GM21717 (cell line): Measurements from ENCODE around the gene YIF1B.

Source experiments
- ATAC-seq: cut with Tn5 transposase; IDR thresholded peaks from one replicate; pipeline ENCODE4 v1.9.1; 2021; ENCODE audit warnings: mild to moderate bottlenecking, moderate library complexity; ENCODE audit not compliant: unreplicated experiment

YIF1B gene

GRCh38 chr19:38306236-38306635 lies 9.5 kb downstream of the YIF1B start:
- no peak for ATAC-seq

GRCh38 chr19:38304866-38305429 lies 10.8 kb downstream of the YIF1B start:
- no peak for ATAC-seq

DNA sequence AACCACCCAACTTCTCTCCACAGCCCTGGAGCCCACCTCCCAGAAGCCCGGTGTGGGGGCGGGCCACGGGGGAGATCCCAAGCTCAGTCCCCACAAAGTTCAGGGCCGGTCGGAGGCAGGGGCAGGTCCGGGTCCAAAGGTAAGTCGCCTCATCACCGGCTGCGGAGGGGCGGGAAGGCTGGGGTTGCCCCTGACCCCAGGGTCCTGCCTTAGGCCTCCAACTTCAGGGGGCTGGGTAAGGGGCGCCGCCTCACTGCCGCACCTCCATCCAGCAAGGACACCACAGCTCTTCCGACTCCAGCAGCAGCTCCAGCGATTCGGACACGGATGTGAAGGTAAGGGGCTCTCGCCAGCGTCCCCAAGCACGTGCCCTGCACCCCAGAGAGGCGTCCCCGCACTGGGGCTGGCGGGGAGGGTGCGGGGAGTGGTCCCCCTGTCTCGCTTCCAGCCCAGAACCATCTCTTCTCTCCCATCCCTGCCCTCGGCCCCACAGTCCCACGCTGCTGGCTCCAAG lies 11.3 kb downstream of the YIF1B start:
- no peak for ATAC-seq

DNA sequence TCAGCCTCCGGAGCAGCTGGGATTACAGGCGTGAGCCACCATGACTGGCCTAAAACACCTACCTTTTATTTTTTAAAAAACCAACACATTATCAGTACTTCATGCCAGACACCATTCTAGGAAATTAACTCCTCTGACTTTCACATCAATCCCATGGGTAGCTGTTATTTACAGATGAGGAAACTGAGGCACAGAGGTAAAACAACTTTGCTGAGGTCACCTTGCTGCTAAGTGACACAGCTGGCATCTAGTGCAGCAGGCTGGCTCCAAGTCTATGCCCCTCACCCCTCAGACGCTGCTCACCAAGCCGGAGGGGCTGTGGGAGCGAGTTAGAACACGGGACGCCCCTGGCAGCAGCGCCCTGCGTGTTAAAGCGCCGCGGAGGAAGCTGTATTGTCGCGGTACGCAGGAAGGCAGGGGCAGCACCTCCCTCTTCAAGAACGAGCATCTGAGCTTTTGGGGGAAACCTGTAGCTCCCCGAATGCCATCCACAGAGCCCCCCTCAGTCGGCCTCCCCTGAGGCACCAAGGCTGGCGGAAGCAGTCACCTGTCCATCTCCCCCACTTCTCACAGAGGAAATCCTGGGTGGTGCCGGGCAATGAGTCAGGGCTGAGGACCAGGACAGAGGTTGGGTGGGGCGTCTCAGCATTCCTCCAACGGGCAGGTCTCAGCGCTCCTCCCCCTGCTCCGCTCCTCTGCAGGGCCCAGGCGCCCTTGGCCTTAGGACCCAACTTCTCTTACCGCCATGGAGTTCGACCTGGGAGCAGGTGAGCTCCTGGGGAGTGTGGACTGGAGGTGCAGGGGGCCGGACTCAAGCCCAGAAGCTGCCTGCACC lies 12.0 kb downstream of the YIF1B start, which contains the start of gene C19orf33:
TSS of gene C19orf33 (plus strand) at position 735 of the 835 bp plus-strand sequence. CDS start at position 746, 11 bp downstream.
- ATAC-seq, result no peak

DNA sequence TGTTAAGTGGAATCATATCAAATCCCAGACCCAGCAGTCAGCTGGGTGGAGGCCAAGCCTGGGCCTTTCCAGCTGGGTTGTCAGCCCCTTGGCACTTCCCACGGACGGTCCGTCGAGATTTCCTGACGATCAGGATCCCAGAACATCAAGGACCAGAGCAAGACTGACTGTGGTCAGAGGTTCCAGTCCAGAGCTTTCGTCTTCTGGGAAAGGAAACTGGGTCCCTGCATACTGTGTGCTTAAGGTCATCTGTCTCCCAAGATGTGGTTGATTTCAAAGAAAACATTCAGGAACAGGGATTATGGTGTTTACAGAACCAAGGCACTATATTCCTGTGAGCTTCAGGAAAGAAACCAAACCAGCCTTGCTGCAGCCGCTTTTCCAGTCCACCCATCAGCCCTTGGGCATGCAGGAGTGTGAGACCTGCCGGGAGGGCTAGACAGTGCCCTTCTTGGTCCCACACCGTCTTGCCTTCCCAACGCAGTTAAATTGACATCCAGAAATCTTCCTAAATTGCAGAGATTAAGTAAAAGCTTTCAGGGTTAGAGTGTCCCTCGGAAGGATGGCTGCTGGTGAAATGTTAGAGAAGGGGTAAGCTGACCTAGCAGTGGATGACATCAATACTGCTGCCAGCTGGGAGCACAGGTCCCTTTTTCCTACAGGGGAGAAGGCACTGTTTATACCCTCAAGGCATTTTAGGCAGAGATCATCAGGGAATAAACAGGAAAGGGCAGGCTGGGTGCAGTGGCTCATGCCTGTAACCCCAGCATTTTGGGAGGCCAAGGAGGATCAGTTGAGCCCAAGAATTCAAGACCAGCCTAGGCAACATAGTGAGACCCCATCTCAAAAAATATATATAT lies 16.7 kb downstream of the YIF1B start:
- ATAC-seq, result no peak

- ATAC-seq, result no peak
Observed at GRCh38 chr19:38294090-38294489, 21.7 kb downstream of the YIF1B start.

- no peak for ATAC-seq
Observed at GRCh38 chr19:38293281-38293680, 22.5 kb downstream of the YIF1B start.

DNA sequence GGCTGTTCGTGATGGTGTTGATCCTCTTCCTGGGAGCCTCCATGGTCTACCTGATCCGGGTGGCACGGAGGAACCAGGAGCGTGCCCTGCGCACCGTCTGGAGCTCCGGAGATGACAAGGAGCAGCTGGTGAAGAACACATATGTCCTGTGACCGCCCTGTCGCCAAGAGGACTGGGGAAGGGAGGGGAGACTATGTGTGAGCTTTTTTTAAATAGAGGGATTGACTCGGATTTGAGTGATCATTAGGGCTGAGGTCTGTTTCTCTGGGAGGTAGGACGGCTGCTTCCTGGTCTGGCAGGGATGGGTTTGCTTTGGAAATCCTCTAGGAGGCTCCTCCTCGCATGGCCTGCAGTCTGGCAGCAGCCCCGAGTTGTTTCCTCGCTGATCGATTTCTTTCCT lies 23.9 kb downstream of the YIF1B start:
- no peak for ATAC-seq

- ATAC-seq, result no peak
Observed at GRCh38 chr19:38290631-38291147, 25.1 kb downstream of the YIF1B start.

GRCh38 chr19:38289955-38290354 lies 25.8 kb downstream of the YIF1B start:
- no peak for ATAC-seq

- ATAC-seq, result no peak
Observed at GRCh38 chr19:38288123-38288855, 27.5 kb downstream of the YIF1B start.

DNA sequence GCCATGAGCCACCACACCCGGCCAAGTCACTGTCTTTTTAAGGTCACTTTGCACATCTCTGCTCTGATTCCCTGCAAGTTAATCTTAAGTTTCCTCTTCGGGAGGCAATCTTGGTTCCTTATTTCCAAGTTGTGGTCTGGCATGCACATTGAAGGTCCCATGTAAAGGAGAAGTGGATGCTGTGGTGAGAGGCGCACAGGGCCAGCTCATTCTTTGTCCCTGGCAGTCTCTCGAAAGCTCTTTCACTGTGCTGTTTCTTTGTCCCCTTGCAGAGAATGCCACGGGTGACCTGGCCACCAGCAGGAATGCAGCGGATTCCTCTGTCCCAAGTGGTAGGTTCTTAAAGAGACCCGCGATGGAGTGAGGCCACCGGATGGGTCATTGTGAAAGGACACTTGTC lies 28.1 kb downstream of the YIF1B start:
- ATAC-seq, result no peak

DNA sequence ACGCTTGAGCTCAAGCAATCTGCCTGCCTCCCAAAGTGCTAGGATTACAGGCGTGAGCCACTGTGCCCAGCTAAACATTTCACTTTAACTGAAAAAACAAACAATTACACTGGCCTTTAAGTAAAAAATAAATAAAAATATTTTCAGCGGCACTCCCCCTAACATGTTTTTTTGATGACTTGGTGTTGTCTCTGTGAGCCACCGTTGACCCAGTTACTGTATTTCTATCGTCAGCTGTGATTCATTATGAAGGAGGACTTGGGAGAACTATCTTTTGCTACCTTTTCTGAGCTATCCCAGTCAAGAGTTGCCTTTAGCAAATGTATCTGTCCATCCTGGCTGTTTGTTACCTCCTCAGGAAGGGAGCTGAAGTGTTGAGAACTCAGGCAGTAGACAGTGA lies 30.2 kb downstream of the YIF1B start:
- ATAC-seq, result no peak

DNA sequence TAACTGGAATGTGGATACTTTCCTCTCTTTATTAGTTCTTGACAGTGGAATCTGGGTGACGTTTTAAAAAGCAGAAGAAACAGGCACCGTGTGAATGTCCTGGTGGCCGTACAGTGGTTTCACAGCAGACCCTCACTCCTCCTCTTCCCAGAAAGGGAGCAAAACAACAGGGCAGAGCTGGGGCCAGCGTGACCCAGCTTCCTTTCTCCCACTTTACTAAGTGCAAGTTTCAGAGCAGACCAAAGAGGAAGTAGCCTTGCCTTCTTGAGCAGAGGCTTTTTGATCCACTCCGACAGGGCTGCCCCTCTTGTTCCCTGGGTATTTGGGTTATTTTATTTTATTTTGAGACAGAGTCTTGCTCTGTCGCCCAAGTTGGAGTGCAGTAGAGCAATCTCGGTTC lies 31.3 kb downstream of the YIF1B start:
- no peak for ATAC-seq

DNA sequence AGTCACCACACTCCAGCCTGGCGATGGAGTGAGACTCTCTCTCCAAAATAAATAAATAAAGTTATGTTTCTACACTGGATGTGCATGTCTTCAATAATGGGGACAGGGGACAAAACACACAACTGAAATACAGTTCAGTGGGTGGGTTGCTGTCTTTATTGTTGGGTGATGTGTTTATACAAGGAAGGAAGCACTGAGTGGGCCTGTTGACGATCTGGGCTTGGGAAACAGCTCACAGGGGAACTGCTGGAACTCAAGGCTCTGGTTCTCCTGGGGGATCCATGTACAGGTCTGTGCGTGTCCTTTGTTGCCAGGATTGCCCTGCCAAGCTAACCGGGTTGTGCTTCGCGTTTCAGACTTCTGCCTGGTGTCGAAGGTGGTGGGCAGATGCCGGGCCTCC lies 32.5 kb downstream of the YIF1B start:
- no peak for ATAC-seq

- no peak for ATAC-seq
Observed at GRCh38 chr19:38281811-38282566, 33.8 kb downstream of the YIF1B start.

DNA sequence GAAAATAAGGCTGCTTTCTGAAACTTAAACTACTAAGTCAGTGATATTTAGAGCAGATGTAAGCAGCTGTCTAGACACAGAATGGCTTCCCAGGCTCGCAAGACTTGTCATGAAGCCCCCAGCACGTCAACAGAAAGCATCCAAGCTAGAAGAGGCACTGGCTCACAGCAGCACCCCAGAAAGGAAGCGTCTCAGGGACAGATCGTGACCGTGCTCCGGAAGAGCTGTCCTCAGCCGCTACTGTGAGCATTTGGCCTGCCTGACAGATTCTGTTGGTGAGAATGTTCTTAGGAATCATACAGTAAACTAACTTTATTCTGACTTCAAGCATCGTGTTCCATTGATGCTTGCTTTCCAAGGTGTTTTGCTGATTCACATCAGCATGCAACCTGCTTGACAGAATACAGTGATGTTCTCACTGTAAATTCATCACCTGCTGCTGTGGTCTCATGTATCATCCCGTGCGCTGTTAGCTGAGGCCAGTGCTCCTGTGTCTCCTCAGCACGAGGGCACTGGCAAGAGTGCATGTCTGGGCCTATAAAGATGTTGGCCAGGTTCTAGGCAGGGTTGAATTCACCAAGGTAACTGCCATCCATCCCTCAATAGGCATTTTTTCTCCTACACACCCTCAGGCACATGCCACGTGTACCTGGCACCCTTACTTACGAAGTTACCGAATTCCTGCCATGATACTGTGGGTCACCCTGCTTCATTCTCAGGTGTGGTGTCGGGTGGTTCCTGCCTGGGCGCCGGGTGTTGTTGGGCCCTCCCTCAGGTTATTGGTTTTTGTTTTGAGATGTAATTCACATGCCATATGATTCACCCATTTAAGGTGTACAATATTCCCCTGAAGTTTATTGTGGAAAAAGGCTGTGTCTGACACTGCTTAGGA lies 35.5 kb downstream of the YIF1B start:
- ATAC-seq, result no peak

DNA sequence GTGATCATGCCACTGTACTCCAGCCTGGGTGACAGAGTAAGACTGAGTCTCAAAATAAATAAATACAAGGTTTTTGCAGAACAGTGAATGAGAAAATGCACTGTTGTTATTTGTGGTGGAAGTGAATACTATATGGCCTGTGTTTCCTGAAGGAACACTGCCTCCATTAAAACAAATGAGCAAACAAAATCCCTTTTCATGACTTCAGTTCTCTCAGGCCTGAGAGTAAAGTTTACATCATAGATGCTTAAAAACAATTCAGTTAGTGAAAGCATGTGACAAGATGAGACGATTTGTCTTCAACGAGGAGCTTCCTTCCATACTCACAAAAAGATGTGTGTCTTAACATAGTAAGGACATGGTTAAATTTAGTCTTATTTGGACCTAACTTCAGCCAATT lies 37.0 kb downstream of the YIF1B start:
- no peak for ATAC-seq
